Transverse colon (tissue), 4 donors: ENCODE data around the gene CACTIN.

Experiments
- EP300 ChIP-seq: sonication (generic); formaldehyde crosslinking; IDR thresholded peaks from one replicate; pipeline ENCODE4 v1.6.1; 2017; ENCODE audit warnings: antibody characterized with exemption, low read depth
- POLR2A ChIP-seq: fragments of 450-650 bp; IDR thresholded peaks from one replicate; pipeline ENCODE4 v1.6.1; 2016; ENCODE audit warnings: antibody characterized with exemption, mild to moderate bottlenecking, moderate library complexity
- POLR2AphosphoS5 ChIP-seq, 3 donors: sonication (generic); formaldehyde crosslinking; IDR thresholded peaks; one replicate each; pipeline ENCODE4 v1.6.1; 2016; ENCODE audit warnings: antibody characterized with exemption in 3 of 3
- TF ChIP-seq, protein P1 (sequence below), 5 experiments: fragments of 200-600 bp in 3 of 5; fragments of 450-650 bp in 2 of 5; sonication (generic) in 3 of 5; IDR thresholded peaks; 1 replicate in 2 of 5; 2 replicates in 3 of 5; pipeline ENCODE4 v1.5.1; 2016 to 2017; ENCODE audit warnings: antibody characterized with exemption in 5 of 5, inconsistent platforms in 3 of 5, mild to moderate bottlenecking in 2 of 5, moderate library complexity in 1 of 5

DNA sequence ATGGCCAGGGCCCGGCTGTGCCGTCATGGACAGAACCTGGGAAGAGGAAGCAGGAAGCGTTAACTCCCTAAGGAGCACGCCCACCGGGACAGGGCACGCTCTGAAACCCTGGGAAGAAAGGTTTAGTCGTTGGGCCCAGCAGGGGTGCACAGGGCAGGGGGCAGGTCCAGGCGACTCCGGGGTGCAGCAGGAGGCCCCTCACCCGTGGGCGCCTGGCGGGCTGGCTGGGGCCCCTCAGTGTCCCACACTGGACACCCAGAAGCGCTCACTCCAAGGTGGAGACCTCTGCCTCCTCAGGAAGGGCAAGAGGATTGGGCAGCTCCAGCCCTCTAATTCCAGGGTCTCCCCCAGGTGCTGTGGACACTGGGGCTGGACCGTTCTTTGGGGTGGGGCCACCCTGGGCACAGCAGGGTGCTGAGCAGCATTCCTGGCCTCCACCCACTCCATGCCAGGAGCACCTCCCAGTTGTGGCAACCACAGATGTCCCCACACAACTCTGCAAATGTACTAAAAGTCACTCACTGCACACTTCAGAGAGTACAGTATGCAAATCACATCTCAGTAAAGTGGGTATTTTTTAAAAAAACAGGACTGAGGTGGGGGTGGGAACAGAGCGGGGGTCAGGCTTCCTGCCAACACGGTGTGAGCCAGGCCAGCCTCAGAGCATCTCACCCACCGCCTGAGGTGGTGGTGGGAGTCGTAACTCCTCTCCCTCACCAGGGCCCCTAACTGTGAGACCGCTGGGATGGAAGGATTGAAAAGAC is 38.5 kb upstream of the CACTIN start:
- TF ChIP-seq, protein P1, sequence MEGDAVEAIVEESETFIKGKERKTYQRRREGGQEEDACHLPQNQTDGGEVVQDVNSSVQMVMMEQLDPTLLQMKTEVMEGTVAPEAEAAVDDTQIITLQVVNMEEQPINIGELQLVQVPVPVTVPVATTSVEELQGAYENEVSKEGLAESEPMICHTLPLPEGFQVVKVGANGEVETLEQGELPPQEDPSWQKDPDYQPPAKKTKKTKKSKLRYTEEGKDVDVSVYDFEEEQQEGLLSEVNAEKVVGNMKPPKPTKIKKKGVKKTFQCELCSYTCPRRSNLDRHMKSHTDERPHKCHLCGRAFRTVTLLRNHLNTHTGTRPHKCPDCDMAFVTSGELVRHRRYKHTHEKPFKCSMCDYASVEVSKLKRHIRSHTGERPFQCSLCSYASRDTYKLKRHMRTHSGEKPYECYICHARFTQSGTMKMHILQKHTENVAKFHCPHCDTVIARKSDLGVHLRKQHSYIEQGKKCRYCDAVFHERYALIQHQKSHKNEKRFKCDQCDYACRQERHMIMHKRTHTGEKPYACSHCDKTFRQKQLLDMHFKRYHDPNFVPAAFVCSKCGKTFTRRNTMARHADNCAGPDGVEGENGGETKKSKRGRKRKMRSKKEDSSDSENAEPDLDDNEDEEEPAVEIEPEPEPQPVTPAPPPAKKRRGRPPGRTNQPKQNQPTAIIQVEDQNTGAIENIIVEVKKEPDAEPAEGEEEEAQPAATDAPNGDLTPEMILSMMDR (IDR thresholded peaks at IDR 0.05), result no peak
- TF ChIP-seq POLR2AphosphoS5 (IDR thresholded peaks at IDR 0.05) (no peak), POLR2A (no peak), EP300 (no peak)
